HG03175 (cell line): ENCODE results near the gene RHOV.

ENCODE experiments used
- ATAC-seq: cut with Tn5 transposase; IDR thresholded peaks from one replicate; pipeline ENCODE4 v1.9.1; 2021; ENCODE audit warnings: mild to moderate bottlenecking, moderate library complexity; ENCODE audit not compliant: unreplicated experiment

Gene RHOV

GRCh38 chr15:40846841-40847222 lies 27.2 kb downstream of the RHOV start:
- ATAC-seq, result no peak

GRCh38 chr15:40845511-40846284 lies 28.3 kb downstream of the RHOV start:
- ATAC-seq, result no peak

GRCh38 chr15:40845036-40845435 lies 29.0 kb downstream of the RHOV start:
- no peak for ATAC-seq

GRCh38 chr15:40844696-40845030 lies 29.4 kb downstream of the RHOV start:
- peak; percentile 22 for ATAC-seq

GRCh38 chr15:40843885-40844695 lies 29.9 kb downstream of the RHOV start, which contains the start of gene SPINT1:
SPINT1 (plus strand) TSS chr15:40844048; CDS start chr15:40844555, 507 bp downstream.
- peak; percentile 32 for ATAC-seq

- ATAC-seq, result no peak
Observed at GRCh38 chr15:40843261-40843884, 30.7 kb downstream of the RHOV start.

- no peak for ATAC-seq
Observed at GRCh38 chr15:40841741-40842140, 32.3 kb downstream of the RHOV start.

GRCh38 chr15:40838756-40839155 lies 35.3 kb downstream of the RHOV start:
- no peak for ATAC-seq

- no peak for ATAC-seq
Observed at GRCh38 chr15:40836020-40836419, 38.0 kb downstream of the RHOV start.

GRCh38 chr15:40832903-40833302 lies 41.1 kb downstream of the RHOV start:
- ATAC-seq, result no peak

- ATAC-seq, result no peak
Observed at GRCh38 chr15:40831861-40832260, 42.2 kb downstream of the RHOV start.

- no peak for ATAC-seq
Observed at GRCh38 chr15:40830884-40831283, 43.1 kb downstream of the RHOV start.

GRCh38 chr15:40829115-40829514 lies 44.9 kb downstream of the RHOV start:
- no peak for ATAC-seq

GRCh38 chr15:40828447-40829036 lies 45.5 kb downstream of the RHOV start, which contains the start of gene PPP1R14D:
PPP1R14D (minus strand) TSS chr15:40828708; CDS start chr15:40828641, 67 bp downstream.
- ATAC-seq, result no peak

- ATAC-seq, result no peak
Observed at GRCh38 chr15:40826423-40827075, 47.5 kb downstream of the RHOV start.

- ATAC-seq, result no peak
Observed at GRCh38 chr15:40825661-40826422, 48.2 kb downstream of the RHOV start.

- no peak for ATAC-seq
Observed at GRCh38 chr15:40823572-40824343, 50.3 kb downstream of the RHOV start.
